Measurements from ENCODE around the gene NLRP3. TPM values are rescaled to one million over a fixed set of nuclear protein-coding genes. Genes with fewer than 3 reads are reported as not detected.

Gene NLRP3
- total and polyA plus RNA-seq, 2 of the 13 experiments (the other 11 are each of a cell fraction or from before 2014, with no cell fraction given) = not detected

- DNase-seq (ENCODE audit: low spot score) (no peak), FAIRE-seq (no peak), ATAC-seq (no peak)
- no peak for TF ChIP-seq IRF9 (CRISPR knock-in tag; IDR thresholded peaks at IDR 0.05; ENCODE audit: borderline replicate concordance)
- no peak for TF ChIP-seq PRMT3 (CRISPR knock-in tag; IDR thresholded peaks at IDR 0.05; ENCODE audit: borderline replicate concordance, low read depth)
- TF ChIP-seq FUBP1 (CRISPR knock-in tag; IDR thresholded peaks at IDR 0.05; ENCODE audit: borderline replicate concordance) = no peak
- TF ChIP-seq ZNF609 (CRISPR knock-in tag; IDR thresholded peaks at IDR 0.05; ENCODE audit: borderline replicate concordance) = no peak
- no peak for TF ChIP-seq SP1 (IDR thresholded peaks at IDR 0.05)
- no peak for TF ChIP-seq SP1 (CRISPR knock-in tag; IDR thresholded peaks at IDR 0.05)
- no peak for TF ChIP-seq POLR2G (IDR thresholded peaks at IDR 0.05; ENCODE audit: low read depth, low read length)
- no peak for TF ChIP-seq ZNF296 (CRISPR knock-in tag; conservative IDR thresholded peaks at IDR 0.05)
- no peak for TF ChIP-seq KDM3A (CRISPR knock-in tag; IDR thresholded peaks at IDR 0.05; ENCODE audit: low read depth)
- TF ChIP-seq ZNF839 (CRISPR knock-in tag; IDR thresholded peaks at IDR 0.05; ENCODE audit: borderline replicate concordance) = no peak
- TF ChIP-seq TBX2 (CRISPR knock-in tag; IDR thresholded peaks at IDR 0.05; ENCODE audit: borderline replicate concordance) = no peak
- ChIA-PET POLR2A (no interaction called here), CTCF (ENCODE audit: low intra/inter-chr PET ratio, low total read pairs) (no interaction called here)
- Histone ChIP-seq H3K27ac (ENCODE audit: extremely low read length, insufficient read depth, low read length) (no peak overlapping the region), H2AFZ (ENCODE audit: low read length) (no peak overlapping the region), H3K9me3 (ENCODE audit: low read length) (no peaks in the 10 kb centered on the region), H3K36me3 (replicated peaks in 1 of 2; ENCODE audit: control insufficient read depth in 1 of 2, insufficient read depth in 2 of 2, low read length in 2 of 2) (no peaks in the 10 kb centered on the region), H3K79me2 (ENCODE audit: insufficient read depth, low read length) (no peaks in the 10 kb centered on the region), H3K4me2 (ENCODE audit: low read depth, low read length) (no peak overlapping the region), H3K27me3 (ENCODE audit: control insufficient read depth in 1 of 2, insufficient read depth in 2 of 2, low read length in 2 of 2) (no peaks in the 10 kb centered on the region; a peak in 1 of 5 replicates), H3K4me1 (ENCODE audit: insufficient read depth, low read length) (no peaks in the 10 kb centered on the region), H4K20me1 (ENCODE audit: insufficient read depth, low read length) (no peaks in the 10 kb centered on the region), H3K4me3 (replicated peaks in 1 of 3; ENCODE audit: insufficient read depth in 1 of 3, low read depth in 2 of 3, low read length in 3 of 3) (no peak overlapping the region), H3K9ac (ENCODE audit: insufficient read depth, low read depth, low read length) (no peak overlapping the region)
- intact Hi-C loops (cut with micrococcal nuclease; ENCODE audit: unreplicated experiment) = no loop called here
- in situ Hi-C loops (cut with HindIII; ENCODE audit: extremely low pct_ligation_motif_present, low pct_unique_long_range_greater_than_20kb) = no loop called here
- BruUV-seq (replicated peaks) = no TSS peak
- WGBS (ENCODE audit: low lambda C conversion rate) = 0% methylated on average over 1 of the region's 1 CpG
These were observed 66.8 kb downstream of the NLRP3 start for GRCh38 chr1:247482747-247483146.

All from HepG2 (cell line).